DMS153 treated with DMSO at 0.1 percent for 48 hours (cell line): ENCODE results near the gene DTX1.

Source experiments
- DNase-seq: peaks from one replicate; lab custom pipeline; 2025; ENCODE audit not compliant: unreplicated experiment; lab: John Stamatoyannopoulos, UW

DTX1 gene

GRCh38 chr12:113092607-113093408 is 36.3 kb downstream of the DTX1 start:
- no peak for DNase-seq

DNA sequence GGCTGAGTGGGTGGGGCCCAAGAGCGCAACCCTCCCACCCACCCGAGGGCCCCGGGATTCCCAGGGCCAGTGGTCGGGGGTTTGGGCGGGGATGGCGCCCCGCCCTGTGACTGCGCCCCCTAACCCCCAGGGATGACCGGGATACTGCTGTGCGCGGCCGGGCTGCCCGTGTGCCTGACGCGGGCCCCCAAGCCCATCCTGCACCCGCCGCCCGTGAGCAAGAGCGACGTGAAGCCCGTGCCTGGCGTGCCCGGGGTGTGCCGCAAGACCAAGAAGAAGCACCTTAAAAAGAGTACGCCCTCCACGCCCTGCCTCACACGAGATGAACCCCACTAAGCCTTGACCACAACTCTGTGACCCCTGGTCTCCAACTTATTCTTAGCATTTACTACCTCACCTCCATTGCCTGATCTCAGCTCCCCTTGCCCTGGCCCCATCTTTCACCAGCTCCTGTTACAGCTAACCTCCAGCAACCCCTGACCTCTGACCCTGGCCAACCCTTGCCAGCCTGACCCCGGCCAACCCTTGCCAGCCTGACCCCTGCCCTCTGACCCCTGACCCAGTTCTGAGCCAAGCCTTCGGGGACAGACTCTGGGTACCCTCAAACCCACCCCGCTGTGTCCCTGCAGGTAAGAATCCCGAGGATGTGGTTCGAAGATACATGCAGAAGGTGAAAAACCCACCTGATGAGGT is 37.0 kb downstream of the DTX1 start:
- DNase-seq, result no peak

GRCh38 chr12:113094738-113095137 is 38.2 kb downstream of the DTX1 start:
- no peak for DNase-seq

- no peak for DNase-seq
Observed at GRCh38 chr12:113095405-113095804, 38.9 kb downstream of the DTX1 start.

DNA sequence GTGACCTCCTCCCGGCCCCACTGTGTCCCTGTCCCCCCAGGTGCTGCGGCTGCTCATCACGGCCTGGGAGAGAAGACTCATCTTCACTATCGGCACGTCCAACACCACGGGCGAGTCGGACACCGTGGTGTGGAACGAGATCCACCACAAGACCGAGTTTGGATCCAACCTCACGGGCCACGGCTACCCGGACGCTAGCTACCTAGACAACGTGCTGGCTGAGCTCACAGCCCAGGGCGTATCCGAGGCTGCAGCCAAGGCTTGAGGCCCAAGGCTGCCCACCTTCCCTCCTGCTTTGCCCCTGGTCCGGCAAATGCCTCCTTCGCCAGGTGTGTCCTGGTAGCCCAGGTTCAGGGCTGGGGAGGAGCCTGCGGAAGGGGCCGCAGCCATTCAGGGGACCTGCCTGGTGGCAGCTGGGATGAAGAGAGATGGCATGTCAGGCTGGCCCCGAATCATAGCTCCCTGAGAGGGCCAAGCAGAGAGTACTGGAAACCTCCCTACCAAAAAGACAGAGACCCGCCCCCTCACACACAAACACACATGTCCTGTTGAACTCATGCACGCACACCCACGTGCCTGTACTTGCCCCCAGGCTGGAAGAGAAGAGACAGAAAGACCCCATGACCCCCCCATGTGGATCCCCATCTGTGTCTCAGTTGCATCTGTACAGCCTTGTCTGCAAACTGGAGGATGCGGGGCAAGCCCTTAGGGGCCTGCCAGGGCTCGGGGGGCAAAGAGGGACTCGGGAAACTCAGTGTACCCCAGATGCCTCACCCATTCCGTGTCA is 40.3 kb downstream of the DTX1 start:
- no peak for DNase-seq

- DNase-seq, result peak; percentile 79
Observed at GRCh38 chr12:113097716-113098440, 41.3 kb downstream of the DTX1 start.

DNA sequence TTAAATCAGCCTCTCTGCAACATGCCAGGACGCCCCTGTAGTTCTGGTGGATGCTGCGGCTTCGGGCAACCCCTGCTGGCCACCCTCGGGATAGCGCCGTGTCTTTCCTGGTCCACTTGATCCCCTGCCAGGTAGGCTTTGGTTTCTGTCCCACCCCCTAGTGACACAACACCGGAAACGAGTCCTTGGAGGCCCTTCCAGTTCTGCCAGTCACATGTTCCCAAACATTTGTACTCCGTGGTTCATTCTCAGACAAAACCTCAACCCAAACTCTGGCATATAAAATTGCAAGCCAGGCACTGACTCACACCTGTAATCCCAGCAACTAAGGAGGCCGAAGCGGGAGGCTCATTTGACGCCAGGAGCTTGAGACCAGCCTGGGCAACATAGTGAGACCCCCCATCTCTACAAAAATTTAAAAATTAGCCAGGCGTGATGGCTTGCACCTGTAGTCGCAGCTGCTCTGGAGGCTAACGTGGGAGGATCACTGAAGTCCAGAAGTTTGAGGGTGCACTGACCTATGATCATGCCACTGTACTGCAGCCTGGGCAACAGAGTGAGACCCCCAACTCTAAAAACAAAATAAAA is 42.0 kb downstream of the DTX1 start:
- peak; percentile 92 for DNase-seq

GRCh38 chr12:113099364-113099763 is 42.8 kb downstream of the DTX1 start:
- DNase-seq, result no peak

DNA sequence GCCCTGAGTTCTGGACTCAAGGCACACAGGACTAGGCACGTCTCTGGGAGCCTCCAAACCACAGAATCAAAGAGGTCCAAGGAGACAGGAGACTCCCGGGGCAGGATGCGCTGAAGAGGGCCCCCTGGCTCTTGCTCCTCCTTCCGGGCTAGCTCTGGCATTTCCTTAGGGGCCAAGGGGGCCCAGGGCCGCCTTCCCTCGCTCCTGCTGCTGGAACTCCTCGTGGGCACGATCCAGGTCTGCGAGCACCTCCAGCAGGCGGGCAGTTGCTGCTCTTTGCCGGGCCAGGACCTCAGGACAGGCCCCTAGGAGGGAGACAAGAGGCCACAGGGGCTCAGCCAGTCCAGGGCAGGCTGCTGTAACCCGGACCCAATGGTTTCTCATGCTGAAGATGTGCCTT is 43.2 kb downstream of the DTX1 start:
- no peak for DNase-seq

GRCh38 chr12:113101751-113102150 is 45.2 kb downstream of the DTX1 start:
- no peak for DNase-seq

DNA sequence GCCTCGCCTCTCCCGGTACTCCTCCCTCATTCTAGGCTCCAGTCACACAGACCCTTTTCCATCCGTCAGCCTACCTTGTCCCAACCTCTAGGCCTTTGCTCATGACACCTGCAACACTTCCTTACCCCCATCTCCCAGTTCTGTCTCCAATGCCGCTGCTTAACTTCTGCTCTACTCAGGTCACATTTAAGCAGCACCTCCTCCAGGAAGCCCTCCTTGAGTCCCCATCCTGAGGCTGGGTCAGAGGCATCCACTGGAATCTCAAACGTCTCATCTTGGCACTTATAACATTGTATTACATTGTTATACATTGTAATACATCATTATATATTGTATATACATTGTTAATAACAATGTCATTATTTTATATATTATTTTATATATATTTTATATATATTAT is 46.3 kb downstream of the DTX1 start:
- DNase-seq, result no peak

- no peak for DNase-seq
Observed at GRCh38 chr12:113103756-113104450, 47.4 kb downstream of the DTX1 start.

DNA sequence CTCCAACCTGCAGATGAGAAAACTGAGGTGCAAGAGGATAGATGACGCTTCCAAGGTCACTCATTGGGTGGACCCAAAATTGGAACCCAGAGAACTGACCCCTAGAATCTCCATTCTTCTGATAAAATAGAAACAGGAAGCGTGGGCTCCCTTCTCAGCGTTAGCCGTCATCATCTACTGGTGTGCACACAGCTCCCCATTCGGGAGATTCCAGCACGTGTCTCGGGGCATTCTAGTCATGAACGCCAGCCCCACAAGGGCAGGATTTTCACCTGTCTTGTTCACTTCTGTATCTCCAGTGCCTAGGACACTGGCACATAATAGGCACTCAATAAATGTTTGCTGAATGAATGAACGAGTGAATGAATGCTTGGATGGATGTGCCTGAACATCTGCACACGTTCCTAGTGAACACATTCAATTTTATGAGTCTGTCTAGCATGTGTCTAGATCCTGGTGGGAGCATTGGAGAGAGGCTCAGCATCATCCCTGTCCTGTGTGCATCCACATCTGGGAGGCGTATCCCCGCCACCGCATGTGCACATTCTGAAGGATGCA is 48.5 kb downstream of the DTX1 start:
- DNase-seq, result no peak

DNA sequence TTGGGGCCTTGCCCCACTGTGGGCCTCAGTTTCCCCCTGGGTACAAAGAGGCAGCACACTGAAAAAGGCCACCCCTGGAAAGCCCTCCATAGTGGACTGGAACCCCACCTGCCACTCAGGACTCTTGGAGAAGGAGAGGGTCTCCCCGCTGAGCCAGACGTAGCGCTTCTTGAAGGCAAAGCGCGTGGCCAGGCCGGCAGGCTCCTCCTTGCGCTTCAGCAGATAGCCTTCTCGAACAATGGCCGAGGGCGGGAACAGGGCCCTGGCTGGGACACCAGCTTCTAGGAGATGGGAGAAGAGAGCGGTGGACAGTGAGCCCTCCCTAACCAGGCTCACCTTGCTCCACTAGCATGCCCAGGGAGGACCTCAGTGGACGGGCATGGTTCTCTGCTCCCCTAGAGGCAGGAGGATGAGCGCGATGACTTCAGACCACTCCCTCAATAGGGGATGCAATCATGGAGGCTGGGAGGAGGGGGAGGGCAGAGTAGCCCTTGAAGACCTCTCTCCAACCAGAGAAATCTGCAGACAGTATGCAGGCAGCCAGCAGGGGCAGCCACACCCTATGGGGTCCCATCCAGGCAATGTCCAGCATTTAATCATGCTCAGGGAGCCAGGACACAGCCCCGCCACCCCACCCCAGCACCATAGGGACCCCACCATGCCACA is 49.2 kb downstream of the DTX1 start:
- no peak for DNase-seq

DNA sequence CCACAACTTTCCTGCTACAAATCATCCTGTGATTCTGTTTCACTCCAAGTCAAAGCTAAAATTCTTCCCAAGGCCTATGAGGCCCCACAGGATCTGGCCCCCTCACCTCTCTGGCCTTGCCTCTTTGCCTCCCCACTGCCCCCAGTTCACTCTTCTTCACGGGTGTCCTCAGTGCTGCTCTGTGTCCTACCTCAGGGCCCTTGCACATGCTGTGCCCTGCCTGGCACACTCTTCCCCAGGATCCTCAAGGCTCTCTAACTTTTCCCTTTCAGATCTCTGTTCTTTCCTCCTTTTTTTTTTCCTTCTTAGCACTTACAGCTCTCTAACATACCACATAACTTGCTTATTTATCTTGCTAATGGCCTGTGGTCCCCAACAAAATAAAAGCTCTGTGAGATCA is 49.8 kb downstream of the DTX1 start:
- DNase-seq, result no peak

- DNase-seq, result no peak
Observed at GRCh38 chr12:113108308-113108707, 51.8 kb downstream of the DTX1 start.

DNA sequence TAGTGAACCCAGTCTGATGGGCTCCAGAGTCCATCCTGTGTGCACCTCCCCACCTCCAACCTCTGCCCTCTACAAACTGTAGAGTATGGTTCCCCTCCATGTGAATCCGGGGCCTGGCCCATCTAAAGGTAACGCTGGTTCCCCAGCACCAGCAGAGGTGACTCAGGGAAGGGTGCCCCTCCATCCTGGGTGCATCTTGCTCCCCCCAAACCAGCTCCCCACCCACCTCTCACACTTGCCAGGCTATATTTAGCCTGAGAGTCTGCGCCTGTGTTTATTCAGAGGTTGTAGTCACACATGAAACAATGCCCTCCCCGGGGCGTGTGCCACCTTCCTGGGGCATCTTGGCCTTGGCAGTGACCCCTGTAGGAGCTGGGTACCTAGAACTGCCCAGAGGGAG is 52.8 kb downstream of the DTX1 start:
- no peak for DNase-seq

DNA sequence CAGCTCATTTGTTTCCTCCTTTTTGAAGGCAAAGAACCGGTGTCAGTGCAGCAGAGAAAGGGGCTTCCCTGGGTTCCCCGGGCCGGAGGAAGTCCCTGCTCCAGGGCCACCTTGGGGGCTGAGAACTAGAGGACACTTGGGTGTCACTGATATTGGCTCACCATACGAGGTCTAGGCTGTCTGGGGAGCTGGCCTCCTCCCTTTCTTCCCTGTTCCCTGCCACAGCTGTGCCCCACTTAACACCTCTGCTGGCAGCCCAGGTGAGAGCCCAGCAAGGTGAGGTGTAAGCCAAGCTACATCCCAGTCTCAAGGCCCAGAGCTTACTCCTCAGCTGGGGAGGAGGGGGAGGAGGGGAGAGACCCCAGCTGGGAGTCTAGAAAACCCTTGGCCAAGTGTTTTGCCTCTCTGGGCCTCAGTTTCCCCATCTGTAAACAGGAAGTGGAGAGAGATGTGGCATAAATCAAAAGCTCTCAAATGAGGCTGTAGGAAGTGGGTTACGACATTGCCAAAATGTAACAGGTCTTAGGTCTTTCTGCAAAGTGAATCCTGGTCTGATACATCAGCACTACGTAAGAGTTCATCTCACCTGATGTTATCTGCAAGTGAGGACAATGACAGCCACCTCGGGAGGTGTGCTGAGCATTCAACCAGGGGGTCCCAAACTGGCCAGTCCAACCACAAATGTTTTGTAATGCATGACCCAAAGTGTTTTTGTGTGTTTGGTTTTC is 53.5 kb downstream of the DTX1 start:
- DNase-seq, result no peak

DNA sequence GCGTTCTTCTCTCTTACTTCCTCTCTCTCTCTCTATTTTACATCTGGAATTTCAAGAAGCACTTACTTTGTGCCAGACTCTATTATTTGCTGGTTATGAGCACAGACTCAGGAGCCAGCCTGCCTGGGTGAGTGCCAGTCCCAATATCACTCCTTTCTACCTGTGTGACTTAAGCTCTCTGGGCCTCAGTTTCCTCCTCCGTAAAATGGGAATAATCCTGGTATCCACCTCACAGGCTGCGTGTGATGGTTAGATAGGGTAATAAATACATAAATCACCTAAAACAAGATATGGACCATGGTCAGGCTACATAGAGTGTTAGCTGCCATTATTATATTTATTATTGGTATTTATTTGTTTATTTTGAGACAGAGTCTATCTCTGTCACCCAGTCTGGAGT is 54.7 kb downstream of the DTX1 start:
- no peak for DNase-seq
